HG03520 (cell line): ENCODE measurements around the gene SLC5A11.
"Not testable (repeated sequence)": the region's sequence is repeated elsewhere in the genome, so short reads cannot be mapped to it uniquely, and the experiment has no call there.

Experiments
- ATAC-seq: cut with Tn5 transposase; IDR thresholded peaks from one replicate; pipeline ENCODE4 v1.9.1; 2021; ENCODE audit warnings: mild to moderate bottlenecking, moderate library complexity; ENCODE audit not compliant: unreplicated experiment

The SLC5A11 gene

GRCh38 chr16:24856871-24857270 lies 11.1 kb downstream of the SLC5A11 start:
- not testable (repeated sequence) for ATAC-seq

GRCh38 chr16:24858219-24859041 lies 12.7 kb downstream of the SLC5A11 start:
- no peak for ATAC-seq

- ATAC-seq = no peak
Measured at GRCh38 chr16:24861461-24861860, 15.7 kb downstream of the SLC5A11 start.

GRCh38 chr16:24863582-24864437 lies 18.0 kb downstream of the SLC5A11 start:
- ATAC-seq = no peak

- no peak for ATAC-seq
Measured at GRCh38 chr16:24869033-24869432, 23.3 kb downstream of the SLC5A11 start.

GRCh38 chr16:24871891-24872290 lies 26.1 kb downstream of the SLC5A11 start:
- no peak for ATAC-seq

- no peak for ATAC-seq
Measured at GRCh38 chr16:24873028-24873427, 27.3 kb downstream of the SLC5A11 start.

- ATAC-seq = no peak
Measured at GRCh38 chr16:24875466-24875865, 29.7 kb downstream of the SLC5A11 start.

- no peak for ATAC-seq
Measured at GRCh38 chr16:24876231-24876630, 30.5 kb downstream of the SLC5A11 start.

GRCh38 chr16:24879684-24880083 lies 33.9 kb downstream of the SLC5A11 start:
- no peak for ATAC-seq

GRCh38 chr16:24883714-24884151 lies 38.0 kb downstream of the SLC5A11 start:
- ATAC-seq = no peak

- ATAC-seq = no peak
Measured at GRCh38 chr16:24887472-24887871, 41.7 kb downstream of the SLC5A11 start.

GRCh38 chr16:24890746-24891145 lies 45.0 kb downstream of the SLC5A11 start:
- ATAC-seq = no peak

- no peak for ATAC-seq
Measured at GRCh38 chr16:24896439-24896838, 50.7 kb downstream of the SLC5A11 start.

- not testable (repeated sequence) for ATAC-seq
Measured at GRCh38 chr16:24897522-24897921, 51.8 kb downstream of the SLC5A11 start.

- ATAC-seq = no peak
Measured at GRCh38 chr16:24900230-24900629, 54.5 kb downstream of the SLC5A11 start.

- no peak for ATAC-seq
Measured at GRCh38 chr16:24906199-24906808, 60.5 kb downstream of the SLC5A11 start.

GRCh38 chr16:24906901-24907300 lies 61.1 kb downstream of the SLC5A11 start:
- no peak for ATAC-seq

- ATAC-seq = no peak
Measured at GRCh38 chr16:24908716-24909115, 63.0 kb downstream of the SLC5A11 start.

GRCh38 chr16:24909856-24910255 lies 64.1 kb downstream of the SLC5A11 start:
- ATAC-seq = no peak

- no peak for ATAC-seq
Measured at GRCh38 chr16:24915019-24915418, 69.3 kb downstream of the SLC5A11 start.
